Karpas-422 (cell line): ENCODE data around the gene DNMT3A. TPM values are rescaled to one million over a fixed set of nuclear protein-coding genes. Genes with fewer than 3 reads are reported as not detected.

Experiments used
- DNase-seq: peaks from one replicate; pipeline ENCODE4 v3.0.0-alpha.2; 2015
- H2AFZ ChIP-seq: fragments of 200-600 bp; sonication (generic); 2 replicates; pipeline ENCODE4 v1.6.1; 2014; ENCODE audit warnings: antibody characterized with exemption, low read length, mixed read lengths
- H3K27ac ChIP-seq: fragments of 200-600 bp; sonication (generic); 2 replicates; pipeline ENCODE4 v1.5.1; 2014; ENCODE audit warnings: mild to moderate bottlenecking, low read length, moderate library complexity
- H3K27me3 ChIP-seq: fragments of 200-600 bp; sonication (generic); 2 replicates; pipeline ENCODE4 v1.6.1; 2014; ENCODE audit warnings: low read length, mixed read lengths
- H3K36me3 ChIP-seq: fragments of 200-600 bp; sonication (generic); 2 replicates; pipeline ENCODE4 v1.6.1; 2014; ENCODE audit warnings: low read length, mixed read lengths; ENCODE audit not compliant: insufficient read depth
- H3K4me1 ChIP-seq: fragments of 200-600 bp; sonication (generic); 2 replicates; pipeline ENCODE4 v1.6.1; 2014; ENCODE audit warnings: mild to moderate bottlenecking, low read length, mixed read lengths
- H3K4me2 ChIP-seq: fragments of 200-600 bp; sonication (generic); 2 replicates; pipeline ENCODE4 v1.6.1; 2014; ENCODE audit warnings: low read length, low read depth, mild to moderate bottlenecking; ENCODE audit not compliant: poor library complexity, severe bottlenecking
- H3K4me3 ChIP-seq: fragments of 200-600 bp; sonication (generic); 2 replicates; pipeline ENCODE4 v1.5.1; 2014; ENCODE audit warnings: mild to moderate bottlenecking, antibody characterized with exemption, low read length, mixed read lengths
- H3K79me2 ChIP-seq: fragments of 200-600 bp; sonication (generic); 2 replicates; pipeline ENCODE4 v1.6.1; 2014; ENCODE audit warnings: mild to moderate bottlenecking, low read length, mixed read lengths
- H3K9ac ChIP-seq: fragments of 200-600 bp; sonication (generic); 2 replicates; pipeline ENCODE4 v1.6.0; 2014; ENCODE audit warnings: low read length
- H3K9me2 ChIP-seq: fragments of 200-600 bp; sonication (generic), shearing (Covaris generic); replicated peaks from 2 replicates; pipeline ENCODE4 v1.6.0; 2014; ENCODE audit warnings: mild to moderate bottlenecking, low read length, moderate library complexity; ENCODE audit not compliant: insufficient read depth
- H3K9me3 ChIP-seq: fragments of 300-700, 200-600 bp; sonication (generic); 2 replicates; pipeline ENCODE4 v1.6.1; 2014; ENCODE audit warnings: low read length, mixed read lengths
- H4K20me1 ChIP-seq: fragments of 200-600 bp; sonication (generic); 2 replicates; pipeline ENCODE4 v1.6.1; 2014; ENCODE audit warnings: mild to moderate bottlenecking, antibody characterized with exemption, low read length, low read depth; ENCODE audit not compliant: insufficient read depth
- total RNA-seq: library from RNA; depleted of rRNA; stranded (reverse); fragments of >200 nt; shearing (Covaris generic); gene quantifications from 2 replicates; pipeline ENCODE4 v1.2.3, GENCODE V29; 2014; ENCODE audit warnings: low replicate concordance

Gene DNMT3A
- total RNA-seq, 1 experiment from 2014 or later: 0.97 TPM

- H3K27me3 ChIP-seq: no peaks in the 10 kb centered on the region
- no peak overlapping the region for H3K9ac ChIP-seq
- no peak overlapping the region for H3K4me2 ChIP-seq
- H3K79me2 ChIP-seq: no peaks in the 10 kb centered on the region
- H2AFZ ChIP-seq: no peak overlapping the region
- H3K9me3 ChIP-seq: no peaks in the 10 kb centered on the region
- H3K4me1 ChIP-seq: no peaks in the 10 kb centered on the region
- H3K9me2 ChIP-seq: no peaks in the 10 kb centered on the region
- no peak overlapping the region for H3K27ac ChIP-seq
- no peaks in the 10 kb centered on the region for H3K36me3 ChIP-seq
- H3K4me3 ChIP-seq: no peak overlapping the region
- H4K20me1 ChIP-seq: no peaks in the 10 kb centered on the region
- DNase-seq: no peak
Observed at GRCh38 chr2:25369439-25369838, 27.7 kb upstream of the DNMT3A start.

- H3K79me2 ChIP-seq: no peaks in the 10 kb centered on the region
- H3K9me3 ChIP-seq: no peaks in the 10 kb centered on the region
- H3K9me2 ChIP-seq: no peaks in the 10 kb centered on the region
- H3K4me3 ChIP-seq: no peak overlapping the region
- H4K20me1 ChIP-seq: no peaks in the 10 kb centered on the region
- no peak for DNase-seq
- H3K36me3 ChIP-seq: no peaks in the 10 kb centered on the region
- no peaks in the 10 kb centered on the region for H3K4me1 ChIP-seq
- no peak overlapping the region for H2AFZ ChIP-seq
- no peak overlapping the region for H3K27ac ChIP-seq
- H3K9ac ChIP-seq: no peak overlapping the region
- no peak overlapping the region for H3K4me2 ChIP-seq
- no peaks in the 10 kb centered on the region for H3K27me3 ChIP-seq
Observed at GRCh38 chr2:25368660-25369059, 26.9 kb upstream of the DNMT3A start.

GRCh38 chr2:25367296-25367695 lies 25.6 kb upstream of the DNMT3A start:
- H3K4me1 ChIP-seq: peaks cover 7% of the 10 kb centered on the region
- H3K9me2 ChIP-seq: no peaks in the 10 kb centered on the region
- no peak overlapping the region for H2AFZ ChIP-seq
- H3K4me2 ChIP-seq: no peak overlapping the region
- no peak for DNase-seq
- no peaks in the 10 kb centered on the region for H4K20me1 ChIP-seq
- H3K9me3 ChIP-seq: no peaks in the 10 kb centered on the region
- H3K36me3 ChIP-seq: no peaks in the 10 kb centered on the region
- H3K79me2 ChIP-seq: no peaks in the 10 kb centered on the region
- no peak overlapping the region for H3K27ac ChIP-seq
- no peak overlapping the region for H3K9ac ChIP-seq
- no peak overlapping the region for H3K4me3 ChIP-seq
- H3K27me3 ChIP-seq: no peaks in the 10 kb centered on the region

- H3K4me3 ChIP-seq: no peak overlapping the region
- no peaks in the 10 kb centered on the region for H3K27me3 ChIP-seq
- H3K4me1 ChIP-seq: peaks cover 12% of the 10 kb centered on the region
- no peak overlapping the region for H2AFZ ChIP-seq
- H3K9ac ChIP-seq: no peak overlapping the region
- H3K27ac ChIP-seq: no peak overlapping the region
- no peak for DNase-seq
- H3K79me2 ChIP-seq: no peaks in the 10 kb centered on the region
- H3K9me2 ChIP-seq: no peaks in the 10 kb centered on the region
- H3K9me3 ChIP-seq: no peaks in the 10 kb centered on the region
- H4K20me1 ChIP-seq: no peaks in the 10 kb centered on the region
- no peak overlapping the region for H3K4me2 ChIP-seq
- H3K36me3 ChIP-seq: no peaks in the 10 kb centered on the region
Observed at GRCh38 chr2:25366629-25367028, 24.9 kb upstream of the DNMT3A start.

- no peaks in the 10 kb centered on the region for H3K27me3 ChIP-seq
- DNase-seq: no peak
- no peaks in the 10 kb centered on the region for H4K20me1 ChIP-seq
- H3K36me3 ChIP-seq: no peaks in the 10 kb centered on the region
- H3K4me3 ChIP-seq: no peak overlapping the region
- H3K27ac ChIP-seq: no peak overlapping the region
- no peaks in the 10 kb centered on the region for H3K9me3 ChIP-seq
- no peak overlapping the region for H3K9ac ChIP-seq
- H3K4me2 ChIP-seq: no peak overlapping the region
- H3K4me1 ChIP-seq: peaks cover 14% of the 10 kb centered on the region
- no peak overlapping the region for H2AFZ ChIP-seq
- no peaks in the 10 kb centered on the region for H3K9me2 ChIP-seq
- no peaks in the 10 kb centered on the region for H3K79me2 ChIP-seq
Observed at GRCh38 chr2:25365241-25365640, 23.5 kb upstream of the DNMT3A start.

- H3K4me2 ChIP-seq: no peak overlapping the region
- no peak for DNase-seq
Observed at GRCh38 chr2:25363733-25364132, 22.0 kb upstream of the DNMT3A start.

GRCh38 chr2:25362434-25363145 lies 20.9 kb upstream of the DNMT3A start:
- Histone ChIP-seq H4K20me1 (no peaks in the 10 kb centered on the region), H3K4me3 (peak overlapping the region; percentile 60), H2AFZ (peak overlapping the region; percentile 81), H3K27ac (no peak overlapping the region; the same call in 1 of the 2 replicates), H3K79me2 (no peaks in the 10 kb centered on the region), H3K9ac (peak overlapping the region; percentile 49), H3K4me1 (peaks cover 14% of the 10 kb centered on the region), H3K27me3 (no peaks in the 10 kb centered on the region), H3K36me3 (no peaks in the 10 kb centered on the region), H3K9me2 (no peaks in the 10 kb centered on the region), H3K4me2 (peak overlapping the region; percentile 76), H3K9me3 (no peaks in the 10 kb centered on the region)
- peak; percentile 88 for DNase-seq

More at GRCh38 chr2:25363733-25364132, 22.0 kb upstream of the DNMT3A start:
- H3K27me3 ChIP-seq: no peaks in the 10 kb centered on the region
- H3K9ac ChIP-seq: no peak overlapping the region
- no peaks in the 10 kb centered on the region for H3K9me3 ChIP-seq
- H2AFZ ChIP-seq: no peak overlapping the region
- H3K36me3 ChIP-seq: no peaks in the 10 kb centered on the region
- peaks cover 14% of the 10 kb centered on the region for H3K4me1 ChIP-seq
- no peaks in the 10 kb centered on the region for H3K9me2 ChIP-seq
- no peaks in the 10 kb centered on the region for H4K20me1 ChIP-seq
- no peak overlapping the region for H3K4me3 ChIP-seq
- H3K79me2 ChIP-seq: no peaks in the 10 kb centered on the region
- H3K27ac ChIP-seq: no peak overlapping the region

GRCh38 chr2:25362049-25362433 lies 20.3 kb upstream of the DNMT3A start:
- H3K4me3 ChIP-seq: peak overlapping the region; percentile 60

More at GRCh38 chr2:25362049-25362433, 20.3 kb upstream of the DNMT3A start:
- peak overlapping the region; percentile 76 for H3K4me2 ChIP-seq
- no peaks in the 10 kb centered on the region for H3K27me3 ChIP-seq
- DNase-seq: peak; percentile 96
- H3K79me2 ChIP-seq: no peaks in the 10 kb centered on the region
- peak overlapping the region; percentile 81 for H2AFZ ChIP-seq
- H4K20me1 ChIP-seq: no peaks in the 10 kb centered on the region
- no peak overlapping the region for H3K27ac ChIP-seq
- peaks cover 14% of the 10 kb centered on the region for H3K4me1 ChIP-seq
- H3K9me2 ChIP-seq: no peaks in the 10 kb centered on the region
- H3K36me3 ChIP-seq: no peaks in the 10 kb centered on the region
- peak overlapping the region; percentile 49 for H3K9ac ChIP-seq
- no peaks in the 10 kb centered on the region for H3K9me3 ChIP-seq
